Measurements from ENCODE around the gene RBM33.

RBM33 gene

GRCh38 chr7:155766966-155767916 is 122.8 kb downstream of the RBM33 start:
- Mint-ChIP-seq H3K27ac (peak overlapping the region; percentile 36), H3K4me1 (peaks cover 20% of the 10 kb centered on the region), H3K9me3 (no peaks in the 10 kb centered on the region), H3K27me3 (no peaks in the 10 kb centered on the region), H3K4me3 (no peak overlapping the region), H3K36me3 (peaks cover 28% of the 10 kb centered on the region)
- ATAC-seq (ENCODE audit: low read depth) (no peak), DNase-seq (ENCODE audit: low spot score in 2 of 2) (no peak)

DNA sequence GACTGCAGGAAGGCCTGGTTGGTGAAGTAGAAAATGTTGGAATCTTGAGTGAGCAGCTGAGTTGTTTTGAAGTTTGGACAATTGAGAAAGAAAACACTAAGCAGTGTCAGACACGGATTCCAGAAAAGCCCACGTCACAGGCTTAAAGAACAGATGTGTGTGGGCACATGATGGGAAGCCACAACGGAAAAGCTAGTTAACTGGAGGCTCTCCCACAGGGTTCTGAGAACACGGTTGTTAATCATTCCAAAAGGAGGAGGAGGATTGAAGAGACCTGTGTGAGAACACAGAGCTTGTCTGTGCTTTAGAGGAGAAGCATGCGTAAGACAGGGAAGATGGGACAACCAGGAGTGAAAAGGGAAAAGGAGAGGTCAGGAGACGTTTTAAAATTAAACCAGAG is 125.2 kb downstream of the RBM33 start:
- no peak for DNase-seq (ENCODE audit: low spot score in 2 of 2)
- no peak overlapping the region for H3K4me3 Mint-ChIP-seq
- peaks cover 5% of the 10 kb centered on the region for H3K4me1 Mint-ChIP-seq
- H3K36me3 Mint-ChIP-seq: peaks cover 26% of the 10 kb centered on the region
- no peaks in the 10 kb centered on the region for H3K9me3 Mint-ChIP-seq
- no peak for ATAC-seq (ENCODE audit: low read depth)
- no peak overlapping the region for H3K27ac Mint-ChIP-seq
- no peaks in the 10 kb centered on the region for H3K27me3 Mint-ChIP-seq

DNA sequence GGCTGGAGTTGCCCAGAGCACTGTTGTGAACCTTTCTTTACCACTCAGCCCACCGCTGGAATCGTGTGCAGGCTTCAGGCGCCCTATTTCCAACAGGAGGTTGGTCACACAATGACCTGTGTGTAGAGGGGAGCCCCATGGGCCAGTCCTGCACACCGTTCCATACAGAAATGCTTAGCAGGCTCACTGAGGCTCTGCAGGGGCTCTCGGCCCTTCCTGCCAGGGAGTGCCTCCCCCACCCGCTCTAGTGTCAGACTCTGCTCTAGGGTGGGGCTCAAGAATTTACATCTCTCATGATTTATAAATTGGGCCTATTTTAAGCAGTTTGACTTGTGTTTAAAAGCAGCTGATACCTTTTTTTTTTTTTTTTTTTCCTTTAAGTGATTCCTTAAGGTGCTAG is 125.8 kb downstream of the RBM33 start:
- DNase-seq (ENCODE audit: low spot score in 2 of 2): no peak
- Mint-ChIP-seq H3K36me3 (peaks cover 31% of the 10 kb centered on the region), H3K9me3 (no peaks in the 10 kb centered on the region), H3K27me3 (no peaks in the 10 kb centered on the region), H3K27ac (no peak overlapping the region), H3K4me1 (peaks cover 5% of the 10 kb centered on the region), H3K4me3 (no peak overlapping the region)
- no peak for ATAC-seq (ENCODE audit: low read depth)

DNA sequence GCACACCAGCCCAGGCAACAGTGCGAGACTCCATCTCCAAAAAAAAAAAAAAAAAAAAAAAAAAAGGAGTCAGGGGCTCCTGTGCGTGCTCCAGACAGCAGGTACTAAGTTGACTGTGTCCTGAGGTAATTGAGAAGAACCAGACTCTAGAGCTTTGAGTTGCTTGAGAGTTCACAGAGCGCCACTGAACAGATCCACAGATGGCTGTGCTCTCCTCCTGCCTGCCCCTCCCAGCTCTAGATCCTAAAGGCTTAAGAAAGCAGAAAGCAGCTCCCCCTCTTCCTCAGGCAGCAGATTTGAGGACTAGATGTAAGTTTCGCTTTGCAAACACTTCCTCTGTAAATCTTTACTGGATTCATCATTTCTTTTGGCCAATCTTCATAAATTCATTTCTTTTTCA is 129.1 kb downstream of the RBM33 start:
- DNase-seq (ENCODE audit: low spot score in 2 of 2) (no peak), ATAC-seq (ENCODE audit: low read depth) (no peak)
- Mint-ChIP-seq H3K27ac (no peak overlapping the region), H3K4me1 (peaks cover 3% of the 10 kb centered on the region), H3K36me3 (peaks cover 34% of the 10 kb centered on the region), H3K27me3 (no peaks in the 10 kb centered on the region), H3K4me3 (no peak overlapping the region), H3K9me3 (no peaks in the 10 kb centered on the region)

DNA sequence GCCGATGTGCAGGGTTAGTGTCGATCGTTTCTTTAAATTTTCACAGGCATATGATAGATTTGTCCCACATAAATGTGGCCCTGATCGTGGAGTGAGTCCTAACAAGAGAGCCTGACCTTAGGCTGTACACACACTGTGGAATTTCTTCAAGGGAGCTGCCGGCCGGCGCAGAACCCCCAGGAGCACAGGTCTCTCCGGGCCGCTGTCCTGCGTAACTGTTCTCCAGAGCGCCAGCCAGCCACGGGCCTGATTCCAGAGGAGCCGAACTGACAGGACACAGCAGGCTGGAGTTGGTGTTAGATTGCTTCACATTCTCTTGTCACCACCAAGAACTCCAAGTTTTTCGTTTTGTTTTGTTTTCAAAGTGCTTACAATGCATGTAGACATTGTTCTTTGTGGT is 130.5 kb downstream of the RBM33 start:
- DNase-seq (ENCODE audit: low spot score in 2 of 2) (no peak), ATAC-seq (ENCODE audit: low read depth) (no peak)
- no peaks in the 10 kb centered on the region for H3K27me3 Mint-ChIP-seq
- H3K27ac Mint-ChIP-seq: no peak overlapping the region
- H3K9me3 Mint-ChIP-seq: no peaks in the 10 kb centered on the region
- H3K4me1 Mint-ChIP-seq: no peaks in the 10 kb centered on the region
- H3K36me3 Mint-ChIP-seq: peaks cover 31% of the 10 kb centered on the region
- no peak overlapping the region for H3K4me3 Mint-ChIP-seq

- no peak overlapping the region for H3K27ac Mint-ChIP-seq
- no peaks in the 10 kb centered on the region for H3K9me3 Mint-ChIP-seq
- ATAC-seq (ENCODE audit: low read depth) (no peak), DNase-seq (ENCODE audit: low spot score in 2 of 2) (no peak)
- H3K4me3 Mint-ChIP-seq: no peak overlapping the region
- H3K36me3 Mint-ChIP-seq: peaks cover 32% of the 10 kb centered on the region
- H3K4me1 Mint-ChIP-seq: no peaks in the 10 kb centered on the region
- no peaks in the 10 kb centered on the region for H3K27me3 Mint-ChIP-seq
Measured at GRCh38 chr7:155775691-155776090, 131.2 kb downstream of the RBM33 start.

GRCh38 chr7:155776606-155777005 is 132.1 kb downstream of the RBM33 start:
- Mint-ChIP-seq H3K27ac (no peak overlapping the region), H3K4me1 (no peaks in the 10 kb centered on the region), H3K9me3 (no peaks in the 10 kb centered on the region), H3K27me3 (peaks cover 1% of the 10 kb centered on the region), H3K4me3 (no peak overlapping the region), H3K36me3 (peaks cover 37% of the 10 kb centered on the region)
- DNase-seq (ENCODE audit: low spot score in 2 of 2) (no peak), ATAC-seq (ENCODE audit: low read depth) (no peak)

DNA sequence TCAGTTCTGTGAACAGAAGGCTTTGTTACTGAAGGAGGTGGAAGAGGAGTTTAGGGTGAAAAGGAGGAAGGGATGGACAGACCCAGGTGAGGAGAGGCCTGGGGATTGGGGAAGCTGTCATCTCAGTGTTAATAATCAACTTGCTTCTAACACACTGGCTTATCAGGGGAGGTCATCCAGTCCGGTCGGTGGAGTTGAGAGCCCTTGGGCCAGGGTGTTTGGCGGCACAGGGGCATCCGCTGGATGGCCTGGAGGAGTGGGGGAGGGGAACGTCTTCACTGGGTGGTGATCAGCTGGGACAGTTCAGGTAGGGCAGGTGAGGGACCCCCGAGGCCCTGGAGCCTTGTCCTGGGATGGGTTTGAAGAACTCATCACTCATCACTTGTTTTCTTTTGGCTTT is 133.9 kb downstream of the RBM33 start:
- Mint-ChIP-seq H3K4me1 (no peaks in the 10 kb centered on the region), H3K4me3 (no peak overlapping the region), H3K36me3 (peaks cover 46% of the 10 kb centered on the region), H3K27me3 (peaks cover 1% of the 10 kb centered on the region), H3K9me3 (no peaks in the 10 kb centered on the region), H3K27ac (peak overlapping the region; percentile 57)
- DNase-seq (ENCODE audit: low spot score in 2 of 2) (no peak), ATAC-seq (ENCODE audit: low read depth) (no peak)

DNA sequence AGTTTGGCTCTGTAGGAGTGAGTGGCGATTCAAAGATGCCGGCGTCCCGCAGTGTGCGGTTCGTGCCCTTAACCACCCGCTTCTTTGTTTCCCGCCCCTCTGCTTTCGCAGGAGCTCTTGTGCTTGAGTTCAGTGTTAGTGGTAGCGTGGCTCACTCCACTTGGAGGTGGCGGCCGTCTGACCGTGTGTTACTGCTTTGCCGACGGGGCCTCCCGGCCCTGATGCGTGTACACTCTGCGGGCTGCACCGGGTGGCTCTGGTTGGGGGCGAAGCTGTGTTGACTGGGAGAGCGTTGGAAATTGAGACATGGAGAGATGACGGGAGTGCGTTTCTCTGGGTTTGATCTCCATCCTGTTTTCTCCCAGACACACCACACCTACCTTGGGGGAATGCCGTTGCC is 136.4 kb downstream of the RBM33 start:
- Mint-ChIP-seq H3K27me3 (peaks cover 2% of the 10 kb centered on the region), H3K4me3 (no peak overlapping the region)

GRCh38 chr7:155781433-155781832 is 137.0 kb downstream of the RBM33 start:
- Mint-ChIP-seq H3K9me3 (no peaks in the 10 kb centered on the region), H3K4me1 (no peaks in the 10 kb centered on the region), H3K4me3 (no peak overlapping the region), H3K27ac (no peak overlapping the region), H3K36me3 (peaks cover 48% of the 10 kb centered on the region), H3K27me3 (peaks cover 3% of the 10 kb centered on the region)
- DNase-seq (ENCODE audit: low spot score in 2 of 2) (no peak), ATAC-seq (ENCODE audit: low read depth) (no peak)

More for the DNA sequence above, 136.4 kb downstream of the RBM33 start:
- no peak for ATAC-seq (ENCODE audit: low read depth)
- DNase-seq (ENCODE audit: low spot score in 2 of 2): no peak
- Mint-ChIP-seq H3K36me3 (peaks cover 48% of the 10 kb centered on the region), H3K27ac (peak overlapping the region; percentile 31), H3K4me1 (no peaks in the 10 kb centered on the region), H3K9me3 (no peaks in the 10 kb centered on the region)

DNA sequence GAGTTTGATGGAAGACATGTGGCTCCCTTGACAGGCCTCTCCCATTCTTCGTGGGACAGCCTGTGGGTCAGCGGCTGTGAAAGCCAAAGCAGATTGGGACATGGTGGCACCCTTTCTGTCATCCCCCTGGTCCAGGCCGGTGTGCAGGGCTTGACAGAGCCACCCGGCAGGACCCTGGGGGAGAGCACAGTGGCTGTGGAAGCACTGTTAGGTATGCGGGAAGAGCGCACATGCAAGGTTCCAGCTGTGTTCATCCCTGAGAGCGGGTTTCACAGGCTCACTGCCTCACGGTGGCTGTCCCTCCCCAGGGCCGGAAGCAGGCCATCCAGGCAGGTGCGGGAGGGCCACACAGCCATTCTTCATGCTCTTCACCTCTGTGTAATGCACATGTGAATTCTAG is 138.0 kb downstream of the RBM33 start:
- Mint-ChIP-seq H3K4me1 (no peaks in the 10 kb centered on the region), H3K27ac (no peak overlapping the region), H3K4me3 (no peak overlapping the region), H3K27me3 (peaks cover 3% of the 10 kb centered on the region), H3K36me3 (peaks cover 45% of the 10 kb centered on the region), H3K9me3 (no peaks in the 10 kb centered on the region)
- ATAC-seq (ENCODE audit: low read depth): no peak
- no peak for DNase-seq (ENCODE audit: low spot score in 2 of 2)

- ATAC-seq (ENCODE audit: low read depth) (no peak), DNase-seq (ENCODE audit: low spot score in 2 of 2) (no peak)
- Mint-ChIP-seq H3K4me1 (peaks cover 3% of the 10 kb centered on the region), H3K27ac (no peak overlapping the region), H3K27me3 (peaks cover 3% of the 10 kb centered on the region), H3K9me3 (no peaks in the 10 kb centered on the region), H3K36me3 (peaks cover 37% of the 10 kb centered on the region), H3K4me3 (no peak overlapping the region)
Measured at GRCh38 chr7:155785536-155785935, 141.1 kb downstream of the RBM33 start.

- Mint-ChIP-seq H3K27ac (no peak overlapping the region), H3K4me1 (peaks cover 3% of the 10 kb centered on the region), H3K27me3 (peaks cover 2% of the 10 kb centered on the region), H3K36me3 (peaks cover 28% of the 10 kb centered on the region), H3K9me3 (no peaks in the 10 kb centered on the region), H3K4me3 (no peak overlapping the region)
- DNase-seq (ENCODE audit: low spot score in 2 of 2) (no peak), ATAC-seq (ENCODE audit: low read depth) (no peak)
Measured at GRCh38 chr7:155786491-155786890, 142.0 kb downstream of the RBM33 start.

DNA sequence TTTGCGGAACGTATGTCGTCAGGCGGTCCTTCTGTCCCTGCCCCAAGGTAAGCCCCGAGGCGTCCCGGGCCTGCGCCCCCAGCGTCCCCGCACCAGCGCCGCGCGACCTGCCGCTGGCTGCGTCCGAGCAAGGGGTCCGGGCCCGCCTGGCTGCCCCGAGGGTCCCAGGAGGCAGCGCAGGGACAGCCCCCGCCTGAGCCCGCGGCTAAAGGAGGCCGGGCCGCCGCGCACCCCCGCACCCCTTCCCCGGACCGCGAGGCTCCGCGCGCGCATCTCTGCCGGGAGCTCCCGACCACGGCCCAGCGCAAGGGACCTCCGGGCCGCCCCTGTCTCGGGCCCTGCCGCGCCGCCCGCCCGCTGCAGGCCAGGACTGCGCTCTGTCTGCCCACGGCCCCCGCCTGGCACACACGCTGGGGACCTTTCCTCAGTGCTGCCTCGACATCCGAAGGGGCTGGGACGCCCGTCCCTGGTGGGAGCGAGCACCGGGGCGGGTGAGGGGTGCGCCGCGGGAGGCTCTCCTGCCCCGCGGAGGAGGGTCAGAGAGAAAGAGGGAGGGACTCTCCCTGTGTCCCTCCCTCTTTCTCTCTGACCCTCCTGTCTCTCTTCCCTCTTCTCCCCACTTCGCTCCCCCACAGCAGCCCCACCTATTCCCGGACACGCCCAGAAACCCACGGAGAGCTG is 142.8 kb downstream of the RBM33 start:
- H3K4me3 Mint-ChIP-seq: peak overlapping the region; percentile 41
- no peak for DNase-seq (ENCODE audit: low spot score in 2 of 2)
- H3K4me1 Mint-ChIP-seq: peaks cover 3% of the 10 kb centered on the region
- no peaks in the 10 kb centered on the region for H3K9me3 Mint-ChIP-seq
- peaks cover 2% of the 10 kb centered on the region for H3K27me3 Mint-ChIP-seq
- no peak for ATAC-seq (ENCODE audit: low read depth)
- H3K27ac Mint-ChIP-seq: no peak overlapping the region
- H3K36me3 Mint-ChIP-seq: peaks cover 24% of the 10 kb centered on the region

Measured in memory B cell (primary cell).